CD4-positive, alpha-beta T cell treated with Interleukin-6 for 4 hours (primary cell): ENCODE data around the gene KLRK1.
"Not testable (repeated sequence)": the region's sequence is repeated elsewhere in the genome, so short reads cannot be mapped to it uniquely, and the experiment has no call there.

Source experiments
- DNase-seq: peaks from one replicate; pipeline ENCODE4 v3.0.0-alpha.2; 2020; ENCODE audit warnings: mixed read lengths

The KLRK1 gene

DNA sequence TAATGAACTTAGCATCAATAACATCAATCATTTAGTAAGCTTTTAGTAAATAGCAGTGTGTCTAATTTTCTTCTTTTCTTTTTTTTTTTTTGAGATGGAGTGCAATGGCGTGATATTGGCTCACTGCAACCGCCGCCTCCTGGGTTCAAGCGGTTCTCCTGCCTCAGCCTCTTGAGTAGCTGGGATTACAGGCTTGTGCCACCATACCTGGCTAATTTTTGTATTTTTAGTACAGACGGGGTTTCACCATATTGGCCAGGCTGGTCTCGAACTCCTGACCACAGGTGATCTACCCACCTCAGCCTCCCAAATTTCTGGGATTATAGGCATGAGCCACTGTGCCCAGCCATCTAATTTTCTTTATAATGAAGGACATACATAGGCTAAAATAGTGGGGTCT is 2.3 kb downstream of the KLRK1 start:
- not testable (repeated sequence) for DNase-seq

DNA sequence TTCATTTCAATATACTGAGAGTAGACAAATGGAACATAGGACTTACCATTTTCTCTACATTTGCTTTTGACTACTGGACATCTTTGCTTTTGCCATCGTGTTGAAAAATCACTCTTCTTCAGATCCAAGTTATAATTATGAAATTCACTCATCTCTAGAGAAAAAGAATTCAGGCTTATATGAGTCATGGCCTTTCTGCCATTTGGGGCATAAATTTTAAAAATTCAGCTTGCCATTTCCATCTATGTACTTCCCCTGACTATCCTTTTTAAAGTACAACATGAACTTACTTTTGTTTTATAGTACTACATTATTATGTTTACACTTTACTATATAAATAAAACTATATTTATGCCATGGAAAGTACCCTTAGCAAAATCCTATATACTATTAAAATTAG is 3.0 kb downstream of the KLRK1 start:
- DNase-seq = no peak

DNA sequence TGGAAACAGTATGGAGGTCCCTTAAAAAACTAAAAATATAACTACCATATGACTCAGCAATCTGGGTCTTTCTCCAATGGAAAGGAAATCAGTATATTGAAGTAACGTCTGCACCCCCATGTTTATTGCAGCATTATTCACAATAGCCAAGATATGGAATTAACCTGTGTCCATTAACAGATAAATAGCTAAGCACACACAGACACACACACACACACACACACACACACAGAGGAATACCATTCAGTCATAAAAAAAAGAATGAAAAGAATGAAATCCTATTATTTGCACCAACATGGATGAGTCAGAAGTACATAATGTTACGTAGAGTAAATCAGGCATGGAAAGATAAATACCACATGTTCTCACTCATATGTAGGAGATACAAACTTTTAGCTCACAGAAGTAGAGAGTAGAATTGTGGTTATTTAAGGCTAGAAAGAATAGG is 4.7 kb downstream of the KLRK1 start:
- DNase-seq = no peak

DNA sequence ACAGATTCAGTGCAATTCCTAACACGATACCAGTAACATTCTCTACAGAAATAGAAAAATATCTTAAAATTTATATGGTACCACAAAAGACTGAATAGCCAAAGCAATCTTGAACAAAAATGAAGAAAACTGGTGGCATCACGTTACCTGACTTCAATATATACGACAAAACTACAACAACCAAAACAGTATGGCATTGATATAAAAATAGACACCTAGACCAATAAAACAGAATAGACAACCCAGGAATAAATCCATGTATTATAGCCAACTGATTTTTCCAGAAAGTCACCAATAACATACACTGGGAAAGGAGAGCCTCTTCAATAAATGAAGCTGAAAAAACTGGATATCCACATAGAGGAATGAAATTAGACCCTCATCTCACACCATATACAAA is 5.7 kb downstream of the KLRK1 start:
- no peak for DNase-seq

DNA sequence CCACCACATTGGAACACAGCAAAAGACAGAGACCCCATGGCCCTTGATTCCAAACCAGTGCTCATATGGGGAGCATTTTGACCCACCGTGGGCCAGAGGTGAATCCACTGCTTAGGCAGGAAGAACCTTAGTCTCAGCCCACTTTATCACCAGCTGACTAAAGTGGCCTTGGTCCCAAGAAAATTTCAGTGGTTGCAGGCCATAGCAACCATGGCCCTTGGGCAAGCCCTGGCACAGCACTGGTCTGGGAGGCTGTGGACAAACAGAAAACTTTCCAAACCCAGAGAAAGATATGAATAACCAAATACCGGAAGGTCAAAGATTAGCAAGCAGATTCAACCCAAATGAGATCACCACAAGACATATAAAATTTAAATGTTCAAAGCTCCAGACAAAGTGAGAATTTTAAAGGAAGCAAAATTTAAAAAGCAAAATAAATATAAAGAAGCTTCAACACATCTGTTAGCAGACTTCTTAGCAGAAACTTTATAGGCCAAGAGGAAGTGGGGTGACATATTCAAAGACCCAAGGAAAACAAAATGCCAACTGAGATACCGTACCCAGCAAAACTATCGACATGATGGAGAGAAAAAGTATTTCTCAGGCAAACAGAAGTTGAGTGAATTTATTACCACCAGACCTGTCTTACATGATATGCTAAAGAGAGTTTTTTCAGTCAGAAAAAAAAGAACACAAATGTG is 7.8 kb downstream of the KLRK1 start:
- no peak for DNase-seq

DNA sequence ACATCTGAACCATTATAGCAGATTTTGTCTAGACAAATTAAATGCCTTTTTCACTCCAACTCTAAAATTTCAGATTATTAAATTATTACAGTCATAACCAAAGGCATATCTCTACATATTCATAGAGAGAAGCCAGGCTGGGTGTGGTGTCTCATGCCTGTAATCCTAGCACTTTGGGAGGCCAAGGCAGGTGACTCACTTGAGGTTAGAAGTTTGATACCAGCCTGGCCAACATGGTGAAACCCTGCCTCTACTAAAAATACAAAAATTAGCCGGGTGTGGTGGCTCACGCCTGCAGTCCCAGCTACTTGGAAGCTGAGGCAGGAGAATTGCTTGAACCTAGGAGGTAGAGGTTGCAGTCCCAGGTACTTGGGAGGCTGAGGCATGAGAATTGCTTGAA is 11.1 kb downstream of the KLRK1 start:
- not testable (repeated sequence) for DNase-seq

DNA sequence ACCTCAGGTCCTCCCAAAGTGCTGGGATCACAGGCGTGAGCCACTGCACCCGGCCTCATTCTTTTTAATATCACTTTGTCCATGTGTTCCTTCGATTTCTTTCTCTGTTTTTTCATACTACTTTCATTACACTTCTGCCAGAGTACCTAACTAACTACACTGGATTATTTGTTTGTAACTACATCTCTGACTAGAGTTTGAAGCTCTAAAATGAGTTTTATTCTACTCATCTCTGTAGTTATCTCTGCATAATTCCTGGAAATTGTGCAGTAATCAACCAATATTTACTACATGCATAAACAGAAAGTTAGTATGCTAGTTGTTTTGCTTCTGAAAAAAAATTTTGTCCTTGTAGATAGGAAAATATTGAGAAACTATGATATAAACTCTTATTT is 15.2 kb downstream of the KLRK1 start:
- DNase-seq = no peak

DNA sequence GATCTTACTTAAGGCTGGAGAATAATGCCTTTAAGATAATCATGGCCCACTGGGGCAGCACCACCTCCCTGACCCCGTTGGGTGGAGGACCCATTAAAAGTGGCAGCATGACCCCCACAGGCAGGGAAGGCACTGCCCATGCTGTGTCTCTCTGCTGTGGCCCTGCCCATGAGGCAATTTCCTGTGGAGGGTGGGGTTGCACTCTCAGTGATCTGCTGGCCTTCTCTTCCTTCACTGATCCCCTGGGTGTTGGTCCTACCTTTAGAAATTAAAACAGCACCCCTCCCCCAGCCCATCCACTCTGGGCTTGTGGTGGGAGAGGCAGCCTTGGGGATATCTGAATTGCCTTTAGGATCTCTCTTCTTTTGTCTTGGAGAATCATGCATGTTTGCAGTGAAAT is 17.3 kb downstream of the KLRK1 start:
- DNase-seq = no peak

DNA sequence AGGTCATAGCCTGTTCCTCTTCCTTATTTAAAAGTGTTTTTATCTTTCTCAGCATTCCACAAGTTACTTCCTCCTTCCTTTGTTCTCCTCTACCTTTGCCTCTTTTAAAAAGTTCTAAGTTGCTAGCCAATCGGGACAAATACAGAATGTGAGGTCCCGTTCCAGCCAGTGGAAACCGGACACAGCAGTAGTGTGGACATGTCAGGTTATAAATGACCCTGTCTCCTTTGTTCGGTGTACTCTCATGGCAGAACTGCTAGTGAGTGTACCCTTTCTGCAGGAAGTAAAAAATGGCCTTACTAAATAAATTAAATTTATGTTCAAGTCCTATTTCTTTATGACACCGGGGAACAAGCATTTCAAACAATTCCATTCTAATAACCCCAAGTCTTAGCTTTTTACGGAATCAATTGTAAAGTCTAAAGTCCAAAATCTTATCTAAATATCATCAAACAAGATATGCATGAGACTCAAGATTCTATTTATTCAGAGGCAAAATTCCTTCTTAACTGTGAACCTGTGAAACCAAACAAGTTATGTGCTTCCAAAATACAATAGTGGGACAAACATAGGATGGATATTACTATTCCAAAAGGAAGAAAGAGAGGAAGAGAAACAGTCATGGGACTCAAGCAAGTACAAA is 17.8 kb downstream of the KLRK1 start:
- DNase-seq = not testable (repeated sequence)

DNA sequence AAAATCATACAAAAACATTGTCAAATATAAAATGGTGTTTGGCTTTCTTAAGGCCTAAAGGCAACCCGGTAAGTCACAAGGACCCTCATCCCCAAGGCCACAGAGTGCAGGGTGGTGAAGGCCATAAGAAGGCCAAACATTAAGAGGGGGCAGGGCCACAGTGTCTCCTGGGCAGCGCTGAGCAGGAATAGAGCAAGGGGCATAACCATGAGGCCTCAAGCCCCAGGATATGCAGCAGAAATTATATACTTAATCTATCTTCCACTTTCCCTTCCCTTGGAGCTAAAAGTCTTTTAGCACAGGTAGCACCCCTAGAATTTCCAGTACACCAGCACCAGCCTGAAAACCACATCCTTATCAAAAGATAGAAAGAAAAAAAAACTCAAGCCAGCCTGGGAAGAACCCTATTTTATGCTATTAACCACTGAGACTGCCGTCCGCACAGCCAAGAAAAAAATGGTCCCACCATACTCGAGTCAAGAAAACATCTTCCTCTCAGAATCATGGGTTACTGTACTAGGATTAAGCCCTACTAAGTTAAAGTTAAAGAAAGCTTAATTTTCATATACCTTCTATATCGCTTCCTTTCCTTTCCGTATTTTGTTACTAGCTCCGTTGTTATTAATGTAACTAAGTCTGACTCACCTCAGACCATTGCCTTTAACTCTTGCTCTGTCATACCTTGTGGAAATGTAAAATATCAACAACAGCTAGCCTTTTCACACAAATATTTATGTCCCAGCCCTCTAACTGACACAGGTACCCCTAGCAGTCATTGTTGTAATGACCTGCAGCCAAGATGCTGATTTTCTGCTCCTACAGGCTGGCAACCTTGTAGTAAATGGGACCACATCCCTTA is 20.1 kb downstream of the KLRK1 start:
- no peak for DNase-seq

DNA sequence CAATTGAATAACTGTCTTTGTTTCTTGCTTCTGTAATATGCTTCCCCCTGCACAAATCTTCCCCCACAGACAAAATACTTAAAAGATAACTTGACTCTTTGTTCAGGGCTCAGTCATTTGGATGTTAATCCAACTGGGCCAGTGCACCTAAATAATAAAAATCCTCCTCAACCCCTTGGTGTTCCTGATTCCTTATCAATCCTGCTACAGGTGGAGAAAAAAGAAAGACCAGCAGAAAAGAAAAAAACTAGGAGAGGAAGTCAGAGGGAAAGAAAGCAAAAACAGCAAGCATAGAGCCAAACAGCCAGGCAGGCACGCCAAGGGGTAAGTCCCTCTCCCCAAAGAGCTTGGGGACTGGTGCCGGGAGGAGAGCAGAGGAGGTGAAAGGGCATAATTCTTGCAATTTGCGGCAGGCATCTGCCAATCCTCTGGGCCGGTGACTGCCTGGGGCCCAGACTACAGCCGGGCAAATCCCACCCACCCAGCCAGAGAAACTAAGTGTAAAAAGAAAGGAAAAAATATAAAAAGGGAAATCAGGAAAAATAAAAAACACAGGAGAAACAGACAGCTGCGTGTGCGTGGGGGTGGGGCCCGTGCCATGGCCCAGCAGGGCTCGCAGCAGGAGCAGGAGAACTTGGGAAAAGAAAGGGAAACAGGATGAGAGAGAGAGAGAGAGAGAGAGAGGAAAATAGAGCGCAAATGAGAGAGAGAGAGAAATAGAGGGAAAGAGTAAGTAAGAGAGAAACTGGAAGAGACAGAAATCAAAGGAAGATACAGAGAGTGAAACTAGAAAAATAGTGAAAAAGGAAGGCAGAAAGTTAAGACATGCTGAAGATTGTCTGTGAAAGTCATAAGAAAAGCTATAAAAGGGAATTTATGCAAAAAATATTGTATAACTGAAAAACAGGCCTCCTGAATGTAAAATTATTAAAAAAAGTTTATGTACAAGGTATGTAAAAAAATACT is 21.4 kb downstream of the KLRK1 start:
- DNase-seq = no peak

DNA sequence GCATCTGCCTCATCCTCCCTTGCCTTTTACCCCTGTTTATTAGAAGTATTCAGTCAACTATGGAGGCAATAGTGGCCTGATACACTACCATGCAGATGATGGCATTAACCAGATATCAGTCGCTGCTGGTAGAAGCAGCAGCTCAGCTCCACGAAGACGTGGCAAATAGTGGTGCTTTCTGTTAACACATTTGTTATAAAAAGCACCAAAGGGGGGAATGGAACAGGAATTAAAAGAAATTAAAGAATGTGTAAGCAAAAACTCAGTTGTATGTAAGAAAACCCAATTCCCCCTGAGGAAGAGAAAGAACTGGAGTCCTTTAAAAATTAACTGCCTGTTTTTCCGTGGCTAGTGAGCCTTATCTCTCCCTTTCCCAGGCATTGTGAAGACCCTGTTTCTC is 22.1 kb downstream of the KLRK1 start:
- DNase-seq = not testable (repeated sequence)

DNA sequence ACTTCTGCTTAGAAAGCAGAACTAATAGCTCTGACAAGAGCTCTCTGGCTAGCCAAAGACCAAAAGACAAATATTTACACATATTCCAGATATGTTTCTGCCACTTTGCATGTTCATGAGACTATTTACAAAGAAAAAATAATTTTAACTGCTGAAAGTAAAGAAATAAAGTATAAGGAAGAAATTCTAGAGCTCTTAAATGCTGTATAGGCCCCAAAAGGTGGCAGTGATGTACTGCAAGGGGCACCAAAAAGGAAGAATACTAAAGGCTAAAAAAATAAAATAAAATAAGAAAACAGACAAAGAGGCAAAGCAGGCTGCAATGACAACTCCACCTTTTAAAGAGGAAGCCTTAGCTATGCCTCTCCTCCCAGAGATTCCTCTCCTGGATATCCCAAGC is 23.0 kb downstream of the KLRK1 start:
- DNase-seq = no peak

DNA sequence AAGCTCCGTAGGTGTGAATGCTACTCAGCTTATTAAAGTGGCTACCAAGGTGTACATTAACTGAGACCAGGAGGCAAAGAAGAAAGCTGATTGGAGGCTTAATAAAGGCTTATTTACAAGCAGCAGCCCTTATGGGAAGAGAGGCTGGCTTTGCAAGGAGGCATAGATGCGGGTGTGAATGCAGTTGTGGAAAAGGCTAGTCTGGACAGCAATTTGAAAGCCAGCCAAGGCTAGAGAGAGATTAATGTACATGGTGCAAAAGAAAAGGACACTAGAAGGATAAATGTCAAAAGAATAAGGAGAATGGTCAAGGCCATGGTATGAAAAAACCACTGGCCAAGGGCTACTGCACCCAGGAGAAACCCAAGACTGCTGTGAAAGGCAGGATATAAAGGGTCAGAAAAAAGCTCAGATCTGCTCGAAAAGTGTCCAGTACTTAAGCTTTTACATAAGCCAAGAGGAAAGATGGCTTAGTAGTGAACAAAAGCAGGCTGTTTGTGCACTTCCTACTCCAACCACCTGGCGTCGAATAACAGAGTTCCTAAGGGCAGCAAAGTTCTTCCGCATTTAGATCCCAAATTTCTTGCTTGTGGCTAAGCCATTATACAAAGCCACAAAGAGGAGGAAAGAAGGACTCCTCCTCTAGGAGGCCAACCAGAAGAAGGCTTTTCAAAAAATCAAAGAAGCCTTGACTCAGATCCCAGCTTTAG is 24.0 kb downstream of the KLRK1 start:
- DNase-seq = no peak

DNA sequence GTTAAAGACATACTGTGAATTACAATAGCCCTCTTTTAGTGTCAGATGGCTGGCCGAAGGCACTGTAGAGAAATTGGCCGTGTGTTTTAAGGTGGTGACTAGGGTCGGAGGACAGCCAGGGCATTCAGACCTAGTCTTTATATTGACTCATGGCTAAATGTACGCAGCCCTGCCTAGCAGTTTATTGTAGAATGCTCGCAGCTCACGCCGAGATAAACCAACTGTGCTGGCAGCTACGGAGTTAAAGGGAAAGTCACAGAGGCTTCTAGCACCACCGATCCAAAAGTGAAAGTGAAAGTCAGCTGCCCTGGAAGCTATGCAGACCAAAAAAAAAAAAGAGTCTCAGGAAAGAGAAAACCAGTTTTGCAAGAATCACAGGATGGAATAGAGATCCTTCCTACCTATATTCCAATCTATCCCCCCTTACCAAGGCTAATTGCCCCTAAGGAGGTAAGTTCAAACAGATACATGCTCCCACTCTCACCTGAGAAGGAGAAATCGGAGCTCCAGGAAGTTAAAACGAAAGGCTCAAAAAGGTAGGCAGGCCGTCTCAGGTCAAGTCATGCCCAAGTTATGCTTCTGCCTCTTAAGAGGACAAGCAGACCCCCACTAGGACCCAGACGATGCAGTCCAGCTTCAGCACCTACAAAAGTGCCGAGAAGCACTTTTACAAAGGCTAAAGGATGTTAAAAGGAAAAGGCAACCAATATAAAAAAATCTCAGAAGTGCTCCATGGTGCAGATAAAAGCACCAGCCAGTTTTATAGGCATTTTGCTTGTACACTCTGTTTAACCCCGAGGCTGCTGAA is 24.8 kb downstream of the KLRK1 start:
- DNase-seq = peak; percentile 70

DNA sequence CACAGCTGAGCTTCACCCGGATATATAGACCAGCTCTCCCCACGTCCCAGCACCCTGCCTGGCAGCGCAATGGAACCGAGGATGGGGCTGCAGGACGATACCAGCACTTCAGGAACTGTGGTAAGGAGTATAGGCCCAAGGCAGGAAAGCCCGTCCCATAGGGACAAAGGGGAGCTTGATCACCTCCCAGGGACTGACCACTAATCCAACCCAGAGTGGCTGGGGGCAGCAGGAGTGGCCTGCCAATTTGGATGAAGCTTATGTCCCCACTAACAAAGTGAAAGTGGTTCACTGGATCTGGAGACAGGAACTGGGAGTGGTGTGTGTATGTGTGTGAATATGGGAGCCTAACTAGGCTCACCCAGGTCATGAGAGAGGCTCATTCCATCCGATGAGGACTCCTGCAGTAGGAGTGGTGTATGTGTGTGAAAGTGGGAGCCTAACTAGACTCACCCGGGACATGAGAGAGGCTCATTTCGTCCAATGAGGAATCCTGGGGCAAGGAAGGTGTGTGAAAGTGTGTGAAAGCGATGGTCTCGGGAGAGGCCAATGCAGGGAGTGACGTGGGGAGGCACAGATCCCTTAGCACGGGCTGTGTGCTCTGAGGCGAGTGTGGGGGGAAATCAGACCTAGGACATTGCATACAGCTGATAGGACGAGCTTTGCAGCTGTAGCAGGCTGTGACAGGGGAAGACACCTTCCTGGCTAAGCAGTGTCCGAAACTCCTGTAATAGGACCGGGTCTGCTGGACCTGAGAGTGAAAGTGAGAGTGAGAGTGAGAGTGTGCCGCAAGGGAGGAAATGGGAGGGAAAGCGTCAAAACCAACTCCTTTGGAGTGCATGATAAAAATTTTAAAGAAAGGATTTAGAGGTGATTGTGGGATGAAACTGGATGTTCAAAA is 25.7 kb downstream of the KLRK1 start:
- DNase-seq = peak; percentile 49

DNA sequence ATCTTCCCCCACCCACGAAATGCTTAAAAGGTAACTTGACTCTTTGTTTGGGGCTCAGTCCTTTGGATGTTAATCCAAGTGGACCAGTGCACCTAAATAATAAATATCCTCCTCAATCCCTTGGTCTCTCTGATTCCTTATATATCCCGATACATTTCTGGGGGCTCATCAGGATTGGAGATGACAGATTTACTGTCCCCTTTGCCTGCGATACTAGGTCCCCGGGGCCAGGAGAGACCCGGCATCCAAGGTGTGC is 26.3 kb downstream of the KLRK1 start:
- no peak for DNase-seq

DNA sequence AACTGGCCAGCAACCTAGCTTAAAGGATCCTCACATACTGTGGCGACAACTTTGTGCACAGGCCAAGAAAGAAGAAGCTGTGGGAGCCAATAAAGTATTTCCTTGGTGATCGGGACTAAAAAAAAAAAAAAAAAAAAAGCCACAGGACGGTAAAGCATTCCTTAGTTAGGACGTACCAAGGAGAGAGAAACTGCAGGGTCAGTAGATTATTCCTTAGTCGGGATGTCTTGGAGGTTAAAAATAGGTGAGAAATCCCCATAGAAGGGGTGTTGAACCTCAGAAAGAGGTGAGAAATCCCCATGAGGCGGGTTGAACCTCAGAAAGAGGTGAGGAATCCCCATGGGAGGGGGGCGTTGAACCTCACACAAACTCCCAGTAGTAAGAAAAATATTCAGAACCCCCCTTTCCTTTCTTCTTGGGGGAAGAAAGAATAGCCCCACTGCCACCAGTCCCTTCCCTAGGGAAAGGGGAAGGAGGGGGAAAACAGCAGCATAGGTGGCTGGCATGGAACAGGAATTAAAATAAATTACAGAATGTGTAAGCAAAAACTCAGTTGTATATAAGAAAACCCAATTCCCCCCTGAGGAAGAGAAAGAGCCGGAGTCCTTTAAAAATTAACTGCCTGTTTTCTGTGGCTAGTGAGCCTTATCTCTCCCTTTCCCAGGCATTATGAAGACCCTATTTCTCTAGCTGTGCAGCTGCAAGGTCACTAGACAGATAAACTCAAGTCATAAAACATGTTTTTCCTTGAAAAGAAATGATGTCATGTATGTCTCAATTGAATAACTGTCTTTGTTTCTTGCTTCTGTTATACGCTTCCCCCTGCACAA is 26.8 kb downstream of the KLRK1 start:
- no peak for DNase-seq

DNA sequence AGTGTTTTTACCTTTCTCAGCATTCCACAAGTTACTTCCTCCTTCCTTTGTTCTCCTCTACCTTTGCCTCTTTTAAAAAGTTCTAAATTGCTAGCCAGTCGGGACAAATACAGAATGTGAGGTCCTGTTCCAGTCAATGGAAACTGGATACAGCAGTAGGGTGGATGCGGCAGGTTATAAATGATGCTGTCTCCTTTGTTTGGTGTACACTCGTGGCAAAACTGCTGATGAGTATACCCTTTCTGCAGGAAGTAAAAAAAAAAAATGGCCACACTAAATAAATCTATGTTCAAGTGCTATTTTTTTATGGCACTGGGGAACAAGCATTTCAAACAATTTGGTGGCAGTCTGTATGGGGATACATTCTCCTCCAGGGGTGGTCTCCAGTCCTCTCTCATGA is 27.5 kb downstream of the KLRK1 start:
- DNase-seq = no peak
